Measurements from ENCODE around the gene C4orf50.

C4orf50 gene

DNA sequence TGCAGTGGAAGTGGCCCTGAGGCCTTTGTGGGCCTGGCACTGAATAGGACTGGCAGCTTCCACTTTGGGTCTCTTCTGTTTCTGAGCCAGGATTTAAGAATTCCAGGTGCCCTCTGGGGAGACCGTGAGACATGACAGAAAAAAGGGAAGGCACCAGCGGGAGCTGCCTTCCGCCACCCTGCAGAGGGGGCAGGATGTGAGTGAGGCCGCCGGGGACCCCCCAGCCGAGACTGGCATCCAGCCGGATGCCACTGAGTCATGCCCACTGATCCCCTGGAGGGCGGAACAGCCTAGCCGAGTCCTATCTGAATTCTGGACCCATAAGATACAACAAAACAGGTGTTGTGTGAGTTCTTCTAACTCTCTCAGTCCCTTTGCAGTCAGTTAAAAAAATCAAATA lies 41.3 kb downstream of the C4orf50 start:
- WGBS (ENCODE audit: extremely low coverage, insufficient coverage, insufficient read length): no CpG with 5 or more reads among the region's 9 CpGs
- Histone ChIP-seq H3K4ac (ENCODE audit: low read depth, low read length) (no peak overlapping the region), H3K4me3 (ENCODE audit: low read depth, low read length) (no peak overlapping the region), H3K27me3 (ENCODE audit: insufficient read depth, low read length) (no peaks in the 10 kb centered on the region), H2BK120ac (ENCODE audit: insufficient read depth, low read length, poor library complexity) (no peak overlapping the region), H3K27ac (ENCODE audit: low read depth, low read length) (no peak overlapping the region), H3K18ac (ENCODE audit: low read length) (no peak overlapping the region), H2AFZ (ENCODE audit: insufficient read depth, low read length, poor library complexity) (no peak overlapping the region), H4K91ac (ENCODE audit: low read depth, low read length) (no peak overlapping the region), H2AK5ac (ENCODE audit: low read length) (no peak overlapping the region), H3K36me3 (ENCODE audit: control insufficient read depth in 1 of 2, insufficient read depth in 2 of 2, low read length in 2 of 2) (no peaks in the 10 kb centered on the region), H4K8ac (ENCODE audit: low read depth, low read length) (no peak overlapping the region), H3K14ac (ENCODE audit: low read length) (no peak overlapping the region), H3K79me2 (ENCODE audit: control insufficient read depth, insufficient read depth, low read length, poor library complexity) (no peaks in the 10 kb centered on the region), H2BK12ac (ENCODE audit: low read length) (no peak overlapping the region), H3K9ac (ENCODE audit: low read length) (no peak overlapping the region), H3K79me1 (ENCODE audit: low read length) (no peaks in the 10 kb centered on the region), H3K9me3 (ENCODE audit: insufficient read depth, low read depth, low read length) (no peaks in the 10 kb centered on the region), H3K4me1 (ENCODE audit: control insufficient read depth in 1 of 2, insufficient read depth in 2 of 2, low read length in 2 of 2) (no peaks in the 10 kb centered on the region), H3K4me2 (ENCODE audit: low read length) (no peak overlapping the region), H3K23ac (ENCODE audit: low read length) (no peak overlapping the region), H2BK5ac (ENCODE audit: low read depth, low read length, poor library complexity) (no peak overlapping the region), H4K12ac (ENCODE audit: low read depth, low read length) (no peak overlapping the region)
- DNase-seq: no peak

DNA sequence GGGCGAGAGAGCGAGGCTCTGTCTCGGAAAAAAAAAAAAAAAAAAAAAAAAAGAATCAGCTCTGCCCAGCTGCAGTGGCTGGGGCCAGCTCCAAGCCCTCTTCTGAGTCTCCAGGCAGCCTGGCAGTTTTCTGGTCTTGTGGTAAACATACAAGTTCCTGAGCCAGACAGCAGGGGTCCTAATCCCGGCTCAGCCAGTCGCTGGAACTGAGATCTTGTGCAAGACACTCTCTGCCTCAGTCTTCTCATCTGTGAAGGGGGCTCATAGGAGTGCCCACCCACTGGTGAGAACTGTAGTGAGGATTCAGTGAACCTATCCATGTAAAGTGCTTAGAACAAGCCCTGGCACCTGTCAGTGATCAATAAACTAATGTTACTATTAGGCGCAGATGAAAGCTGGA lies 41.8 kb downstream of the C4orf50 start:
- Histone ChIP-seq H3K27ac (ENCODE audit: low read depth, low read length) (no peak overlapping the region), H3K18ac (ENCODE audit: low read length) (no peak overlapping the region)
- WGBS (ENCODE audit: extremely low coverage, insufficient coverage, insufficient read length): no CpG with 5 or more reads among the region's 6 CpGs

DNA sequence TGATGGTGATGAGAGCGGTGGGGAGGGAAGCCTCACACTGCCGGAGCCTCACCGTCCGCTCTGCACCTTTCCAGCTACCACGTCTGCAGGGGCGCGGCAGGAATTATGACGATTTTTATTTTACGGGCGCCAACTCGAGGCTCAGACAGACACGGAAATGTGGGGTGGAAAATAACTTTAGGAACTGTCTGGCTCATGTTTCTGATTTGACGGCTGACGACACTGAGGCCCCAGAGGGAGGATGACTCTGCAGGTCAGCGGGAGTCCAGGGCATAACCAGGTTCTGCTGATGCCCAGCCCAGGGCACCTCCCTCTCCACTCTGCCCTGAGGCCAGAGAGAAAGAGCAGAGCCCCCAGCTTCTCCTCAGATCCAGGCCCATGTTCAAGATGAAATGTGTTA lies 43.9 kb downstream of the C4orf50 start:
- Histone ChIP-seq H3K27me3 (ENCODE audit: insufficient read depth, low read length) (no peaks in the 10 kb centered on the region), H3K9ac (ENCODE audit: low read length) (no peak overlapping the region), H2AFZ (ENCODE audit: insufficient read depth, low read length, poor library complexity) (no peak overlapping the region), H3K9me3 (ENCODE audit: insufficient read depth, low read depth, low read length) (no peaks in the 10 kb centered on the region), H3K79me2 (ENCODE audit: control insufficient read depth, insufficient read depth, low read length, poor library complexity) (no peaks in the 10 kb centered on the region), H3K36me3 (ENCODE audit: control insufficient read depth in 1 of 2, insufficient read depth in 2 of 2, low read length in 2 of 2) (no peaks in the 10 kb centered on the region), H2BK120ac (ENCODE audit: insufficient read depth, low read length, poor library complexity) (no peak overlapping the region), H3K4me3 (ENCODE audit: low read depth, low read length) (no peak overlapping the region), H3K23ac (ENCODE audit: low read length) (no peak overlapping the region), H4K8ac (ENCODE audit: low read depth, low read length) (no peak overlapping the region), H3K79me1 (ENCODE audit: low read length) (no peaks in the 10 kb centered on the region), H4K91ac (ENCODE audit: low read depth, low read length) (no peak overlapping the region), H3K4me1 (ENCODE audit: control insufficient read depth in 1 of 2, insufficient read depth in 2 of 2, low read length in 2 of 2) (no peaks in the 10 kb centered on the region), H3K27ac (ENCODE audit: low read depth, low read length) (no peak overlapping the region), H3K14ac (ENCODE audit: low read length) (no peak overlapping the region), H2BK12ac (ENCODE audit: low read length) (no peak overlapping the region), H3K4me2 (ENCODE audit: low read length) (no peak overlapping the region), H3K4ac (ENCODE audit: low read depth, low read length) (no peak overlapping the region), H4K12ac (ENCODE audit: low read depth, low read length) (no peak overlapping the region), H3K18ac (ENCODE audit: low read length) (no peak overlapping the region), H2AK5ac (ENCODE audit: low read length) (no peak overlapping the region), H2BK5ac (ENCODE audit: low read depth, low read length, poor library complexity) (no peak overlapping the region)
- DNase-seq: no peak
- no CpG with 5 or more reads among the region's 15 CpGs for whole genome bisulfite sequencing (ENCODE audit: extremely low coverage, insufficient coverage, insufficient read length)

More for the DNA sequence above, 41.8 kb downstream of the C4orf50 start:
- H3K36me3 ChIP-seq (ENCODE audit: control insufficient read depth in 1 of 2, insufficient read depth in 2 of 2, low read length in 2 of 2): no peaks in the 10 kb centered on the region
- H2BK5ac ChIP-seq (ENCODE audit: low read depth, low read length, poor library complexity): no peak overlapping the region
- H3K14ac ChIP-seq (ENCODE audit: low read length): no peak overlapping the region
- H3K4me2 ChIP-seq (ENCODE audit: low read length): no peak overlapping the region
- H3K79me1 ChIP-seq (ENCODE audit: low read length): no peaks in the 10 kb centered on the region
- H3K79me2 ChIP-seq (ENCODE audit: control insufficient read depth, insufficient read depth, low read length, poor library complexity): no peaks in the 10 kb centered on the region
- DNase-seq: no peak
- no peak overlapping the region for H2BK120ac ChIP-seq (ENCODE audit: insufficient read depth, low read length, poor library complexity)
- H2AK5ac ChIP-seq (ENCODE audit: low read length): no peak overlapping the region
- H3K9ac ChIP-seq (ENCODE audit: low read length): no peak overlapping the region
- H3K4ac ChIP-seq (ENCODE audit: low read depth, low read length): no peak overlapping the region
- H3K23ac ChIP-seq (ENCODE audit: low read length): no peak overlapping the region
- no peaks in the 10 kb centered on the region for H3K9me3 ChIP-seq (ENCODE audit: insufficient read depth, low read depth, low read length)
- no peak overlapping the region for H4K91ac ChIP-seq (ENCODE audit: low read depth, low read length)
- no peaks in the 10 kb centered on the region for H3K27me3 ChIP-seq (ENCODE audit: insufficient read depth, low read length)
- H4K12ac ChIP-seq (ENCODE audit: low read depth, low read length): no peak overlapping the region
- H3K4me3 ChIP-seq (ENCODE audit: low read depth, low read length): no peak overlapping the region
- H2AFZ ChIP-seq (ENCODE audit: insufficient read depth, low read length, poor library complexity): no peak overlapping the region
- H3K4me1 ChIP-seq (ENCODE audit: control insufficient read depth in 1 of 2, insufficient read depth in 2 of 2, low read length in 2 of 2): no peaks in the 10 kb centered on the region
- H2BK12ac ChIP-seq (ENCODE audit: low read length): no peak overlapping the region
- H4K8ac ChIP-seq (ENCODE audit: low read depth, low read length): no peak overlapping the region

- Histone ChIP-seq H3K23ac (ENCODE audit: low read length) (no peak overlapping the region), H3K4me2 (ENCODE audit: low read length) (no peak overlapping the region), H4K91ac (ENCODE audit: low read depth, low read length) (no peak overlapping the region), H2BK5ac (ENCODE audit: low read depth, low read length, poor library complexity) (no peak overlapping the region), H3K27ac (ENCODE audit: low read depth, low read length) (no peak overlapping the region), H2AFZ (ENCODE audit: insufficient read depth, low read length, poor library complexity) (no peak overlapping the region), H4K12ac (ENCODE audit: low read depth, low read length) (no peak overlapping the region), H3K27me3 (ENCODE audit: insufficient read depth, low read length) (no peaks in the 10 kb centered on the region), H3K79me2 (ENCODE audit: control insufficient read depth, insufficient read depth, low read length, poor library complexity) (no peaks in the 10 kb centered on the region), H3K14ac (ENCODE audit: low read length) (no peak overlapping the region), H2AK5ac (ENCODE audit: low read length) (no peak overlapping the region), H3K18ac (ENCODE audit: low read length) (no peak overlapping the region), H4K8ac (ENCODE audit: low read depth, low read length) (no peak overlapping the region), H3K36me3 (ENCODE audit: control insufficient read depth in 1 of 2, insufficient read depth in 2 of 2, low read length in 2 of 2) (no peaks in the 10 kb centered on the region), H3K4ac (ENCODE audit: low read depth, low read length) (no peak overlapping the region), H3K4me3 (ENCODE audit: low read depth, low read length) (no peak overlapping the region), H2BK12ac (ENCODE audit: low read length) (no peak overlapping the region), H3K4me1 (ENCODE audit: control insufficient read depth in 1 of 2, insufficient read depth in 2 of 2, low read length in 2 of 2) (no peaks in the 10 kb centered on the region), H2BK120ac (ENCODE audit: insufficient read depth, low read length, poor library complexity) (no peak overlapping the region), H3K79me1 (ENCODE audit: low read length) (no peaks in the 10 kb centered on the region), H3K9ac (ENCODE audit: low read length) (no peak overlapping the region), H3K9me3 (ENCODE audit: insufficient read depth, low read depth, low read length) (no peaks in the 10 kb centered on the region)
- DNase-seq: no peak
- WGBS (ENCODE audit: extremely low coverage, insufficient coverage, insufficient read length): no CpG with 5 or more reads among the region's 25 CpGs
Measured at GRCh38 chr4:5973486-5974220, 44.6 kb downstream of the C4orf50 start.
